HG02763 (cell line): Measurements from ENCODE around the gene FYN.

Source experiments
- ATAC-seq: cut with Tn5 transposase; IDR thresholded peaks from one replicate; pipeline ENCODE4 v1.9.1; 2021; ENCODE audit warnings: mild to moderate bottlenecking, moderate library complexity; ENCODE audit not compliant: unreplicated experiment

Gene FYN

GRCh38 chr6:111612379-111612778 lies 260.9 kb downstream of the FYN start:
- ATAC-seq: no peak

DNA sequence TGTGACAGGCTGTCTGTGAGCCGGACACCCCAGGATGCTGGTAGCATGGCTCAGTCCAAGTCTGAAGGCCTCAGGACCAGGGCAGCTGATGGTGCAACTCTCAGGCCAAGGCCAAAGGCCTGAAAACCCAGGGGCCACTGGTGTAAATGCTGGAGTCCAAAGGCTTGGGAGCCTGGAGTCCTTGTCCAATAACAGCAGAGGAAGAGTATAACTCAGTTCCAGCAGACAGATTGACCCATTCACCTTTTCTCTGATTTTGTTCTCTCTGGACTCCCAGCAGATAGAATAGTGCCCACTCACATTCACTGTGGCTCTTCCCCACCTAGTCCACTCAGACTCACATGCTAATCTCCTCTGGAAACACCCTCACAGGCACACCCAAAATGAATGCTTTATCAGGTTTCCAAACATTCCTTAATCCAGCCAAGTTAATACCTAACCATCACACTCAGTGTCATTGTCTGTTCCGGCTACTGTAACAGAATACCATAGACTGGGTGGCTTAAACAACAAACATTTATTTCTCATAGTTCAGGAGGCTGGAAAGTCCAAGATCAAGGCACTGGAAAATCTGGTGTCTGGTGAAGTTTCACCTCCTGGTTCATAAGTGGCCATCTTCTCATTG lies 262.6 kb downstream of the FYN start:
- no peak for ATAC-seq
